ENCODE results near the gene CELA2A.

CELA2A gene

GRCh38 chr1:15456313-15456954, at the start of gene CELA2A:
Gene CELA2A, plus strand, starts transcription at chr1:15456732. Its CDS starts 22 bp downstream, at chr1:15456754.
- TF ChIP-seq, protein P1, sequence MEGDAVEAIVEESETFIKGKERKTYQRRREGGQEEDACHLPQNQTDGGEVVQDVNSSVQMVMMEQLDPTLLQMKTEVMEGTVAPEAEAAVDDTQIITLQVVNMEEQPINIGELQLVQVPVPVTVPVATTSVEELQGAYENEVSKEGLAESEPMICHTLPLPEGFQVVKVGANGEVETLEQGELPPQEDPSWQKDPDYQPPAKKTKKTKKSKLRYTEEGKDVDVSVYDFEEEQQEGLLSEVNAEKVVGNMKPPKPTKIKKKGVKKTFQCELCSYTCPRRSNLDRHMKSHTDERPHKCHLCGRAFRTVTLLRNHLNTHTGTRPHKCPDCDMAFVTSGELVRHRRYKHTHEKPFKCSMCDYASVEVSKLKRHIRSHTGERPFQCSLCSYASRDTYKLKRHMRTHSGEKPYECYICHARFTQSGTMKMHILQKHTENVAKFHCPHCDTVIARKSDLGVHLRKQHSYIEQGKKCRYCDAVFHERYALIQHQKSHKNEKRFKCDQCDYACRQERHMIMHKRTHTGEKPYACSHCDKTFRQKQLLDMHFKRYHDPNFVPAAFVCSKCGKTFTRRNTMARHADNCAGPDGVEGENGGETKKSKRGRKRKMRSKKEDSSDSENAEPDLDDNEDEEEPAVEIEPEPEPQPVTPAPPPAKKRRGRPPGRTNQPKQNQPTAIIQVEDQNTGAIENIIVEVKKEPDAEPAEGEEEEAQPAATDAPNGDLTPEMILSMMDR (IDR thresholded peaks at IDR 0.05), result no peak
- no peak for TF ChIP-seq ZFX (IDR thresholded peaks at IDR 0.05; ENCODE audit: borderline replicate concordance)

GRCh38 chr1:15407580-15407979, 49.0 kb upstream of the CELA2A start:
- no peak for TF ChIP-seq ZFX (IDR thresholded peaks at IDR 0.05; ENCODE audit: borderline replicate concordance)
- TF ChIP-seq, protein P1 (IDR thresholded peaks at IDR 0.05), result no peak
- no peak overlapping the region for H3K27ac ChIP-seq

More at GRCh38 chr1:15456313-15456954, at the start of gene CELA2A:
- no peak within 1 kb of the TSS for H3K27ac ChIP-seq

- H3K27ac ChIP-seq, result no peak overlapping the region
Measured at GRCh38 chr1:15408890-15409387, 47.6 kb upstream of the CELA2A start.

GRCh38 chr1:15409388-15410222, 46.9 kb upstream of the CELA2A start, which contains the start of gene EFHD2:
Gene EFHD2, plus strand, starts transcription at chr1:15409888. Its CDS starts 84 bp downstream, at chr1:15409972.
- H3K27ac ChIP-seq, result peak within 1 kb of the TSS; percentile 30; the same call in 1 of the 2 replicates
- TF ChIP-seq ZFX (IDR thresholded peaks at IDR 0.05; ENCODE audit: borderline replicate concordance), result no peak
- TF ChIP-seq, protein P1 (IDR thresholded peaks at IDR 0.05), result 0 out of 2 replicates have a peak, but pooled peaks have one; percentile 13

More at GRCh38 chr1:15408890-15409387, 47.6 kb upstream of the CELA2A start:
- no peak for TF ChIP-seq ZFX (IDR thresholded peaks at IDR 0.05; ENCODE audit: borderline replicate concordance)
- TF ChIP-seq, protein P1 (IDR thresholded peaks at IDR 0.05), result no peak

GRCh38 chr1:15410223-15410883, 46.2 kb upstream of the CELA2A start:
- TF ChIP-seq ZFX (IDR thresholded peaks at IDR 0.05; ENCODE audit: borderline replicate concordance), result no peak
- TF ChIP-seq, protein P1 (IDR thresholded peaks at IDR 0.05), result no peak
- peak overlapping the region; percentile 30; the same call in 1 of the 2 replicates for H3K27ac ChIP-seq

DNA sequence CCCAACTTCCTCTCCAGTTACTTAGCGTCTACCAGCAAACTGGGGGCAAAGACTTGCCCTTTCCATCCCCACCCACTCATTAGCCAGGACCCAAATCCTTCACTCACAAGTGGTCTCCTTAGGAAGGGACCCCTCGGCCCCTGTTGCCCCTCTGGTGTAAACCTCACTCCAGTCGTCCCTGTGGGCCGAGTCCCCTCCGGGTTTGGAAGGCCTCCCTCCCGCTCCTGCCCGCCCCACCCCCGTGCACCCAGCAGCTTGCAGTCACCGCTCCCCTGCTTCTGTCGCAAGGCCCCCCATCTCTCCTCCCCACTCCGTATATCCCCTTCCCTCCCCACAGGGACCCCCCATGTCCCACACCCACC, 45.7 kb upstream of the CELA2A start:
- TF ChIP-seq, protein P1 (IDR thresholded peaks at IDR 0.05), result no peak
- TF ChIP-seq ZFX (IDR thresholded peaks at IDR 0.05; ENCODE audit: borderline replicate concordance), result no peak
- H3K27ac ChIP-seq, result no peak overlapping the region

Data from 22Rv1 (cell line).